Heart left ventricle (tissue), 13 donors: ENCODE results near the gene XIRP1.

Experiments used
- CTCF ChIP-seq, 12 donors: fragments of 200-600 bp; sonication (generic) in 4 of 12; IDR thresholded peaks; one replicate each; pipeline versions ENCODE4 v1.5.0 to v1.8.0; 2018 to 2022; ENCODE audit warnings: antibody characterized with exemption in 12 of 12, mild to moderate bottlenecking in 5 of 12
- POLR2A ChIP-seq, 2 donors: fragments of 450-650 bp; IDR thresholded peaks; one replicate each; pipeline ENCODE4 v1.6.1; 2017; ENCODE audit warnings: antibody characterized with exemption in 2 of 2, mild to moderate bottlenecking in 2 of 2, moderate library complexity in 2 of 2
- donor health status: ischemic (EF 13 %, LVEDD 7.1; RV severe dilation, severe dysfunction).
- donor health status: DM: no; HTN: yes; CAD: no.
- donor health status: DM: no; HTN: no; CAD: no.
- donor health status: ischemic (EF 25% LVEDD 6.9; RV normal size, moderate dysfunction).
- donor health status: ischemic (EF 25% LVEDD 5.7; RV mildly dilated, moderate dysfunction).
- donor health status: ischemic (EF 35%, LVEDD 5.7; RV mildly dilated, moderate dysfunction).
- donor health status: nonischemic (EF 11% LVEDD 7.7; RV severe dilation, severe dysfunction).
- donor health status: DM: yes; HTN: yes; CAD: no.
- donor health status: PGD.
- donor health status: ischemic (EF 29% LVEDD 5.4; RV normal size, mild dysfunction).
- donor health status: nonischemic (EF 23%, LVEDD 6.1; RV moderate dilation, normal function).

- no peak for TF ChIP-seq CTCF (IDR thresholded peaks at IDR 0.05)
- TF ChIP-seq POLR2A (IDR thresholded peaks at IDR 0.05), result no peak
Measured at GRCh38 chr3:39133822-39134221, 58.6 kb downstream of the XIRP1 start.
